ENCODE measurements around the gene RAF1. TPM values are rescaled to one million over a fixed set of nuclear protein-coding genes. Genes with fewer than 3 reads are reported as not detected.
A peak's percentile ranks its signal among the peaks of the same experiment; 100 is the strongest.

RAF1 gene
- total and polyA plus RNA-seq, 10 donors, result 31.6 to 153 (median 110) TPM

- no peak overlapping the region for H3K27ac ChIP-seq
- no peak for DNase-seq
- intact Hi-C loops (cut with DNase I; ENCODE audit: low total_unique reads), result no loop called here
- H3K36me3 ChIP-seq, result peaks cover 0 to 100% (median 96%) of the 10 kb centered on the region in 6 donors
- no peaks in the 10 kb centered on the region for H3K27me3 ChIP-seq (replicated peaks in 1 of 7)
- no peaks in the 10 kb centered on the region for H3K9me3 ChIP-seq
- no peak overlapping the region for H3K4me3 ChIP-seq
- WGBS, 5 donors, result 83 to 94% (median 91%) methylated on average over 3 of the region's 3 CpGs
- TF ChIP-seq POLR2A (IDR thresholded peaks at IDR 0.05), result no peak
- no peak for TF ChIP-seq CTCF (IDR thresholded peaks at IDR 0.05 in 8 of 11, conservative IDR thresholded peaks at IDR 0.05 in 3 of 11)
- TF ChIP-seq POLR2AphosphoS5 (IDR thresholded peaks at IDR 0.05), result no peak
- H3K4me1 ChIP-seq, result peaks cover 0 to 24% (median 8%) of the 10 kb centered on the region in 6 donors
Observed at GRCh38 chr3:12593473-12593872, 70.4 kb downstream of the RAF1 start.

- DNase-seq, result no peak
- Histone ChIP-seq H3K27ac (peak overlapping the region in 1 of 8 donors; percentile 13), H3K36me3 (peaks cover 0 to 100% (median 94%) of the 10 kb centered on the region in 6 donors), H3K4me3 (no peak overlapping the region), H3K4me1 (peaks cover 0 to 24% (median 8%) of the 10 kb centered on the region in 6 donors), H3K9me3 (no peaks in the 10 kb centered on the region), H3K27me3 (replicated peaks in 1 of 7) (no peaks in the 10 kb centered on the region)
- TF ChIP-seq POLR2AphosphoS5 (IDR thresholded peaks at IDR 0.05) (no peak), CTCF (IDR thresholded peaks at IDR 0.05 in 8 of 11, conservative IDR thresholded peaks at IDR 0.05 in 3 of 11) (no peak), POLR2A (IDR thresholded peaks at IDR 0.05) (no peak)
- intact Hi-C loops (cut with DNase I; ENCODE audit: low total_unique reads), result no loop called here
- 83 to 97% (median 93%) methylated on average over 4 of the region's 4 CpGs for WGBS, 5 donors
Observed at GRCh38 chr3:12591997-12592715, 71.8 kb downstream of the RAF1 start.

- no peaks in the 10 kb centered on the region for H3K9me3 ChIP-seq
- H3K4me3 ChIP-seq, result no peak overlapping the region
- H3K27ac ChIP-seq, result peak overlapping the region in 2 of 8 donors; percentile 13 to 72
- WGBS, 5 donors, result 83 to 96% (median 90%) methylated on average over 6 of the region's 6 CpGs
- H3K27me3 ChIP-seq (replicated peaks in 1 of 7), result no peaks in the 10 kb centered on the region
- no peak for DNase-seq
- peaks cover 0 to 100% (median 94%) of the 10 kb centered on the region in 6 donors for H3K36me3 ChIP-seq
- TF ChIP-seq CTCF (IDR thresholded peaks at IDR 0.05 in 8 of 11, conservative IDR thresholded peaks at IDR 0.05 in 3 of 11), result no peak
- no peak for TF ChIP-seq POLR2A (IDR thresholded peaks at IDR 0.05)
- no peak for TF ChIP-seq POLR2AphosphoS5 (IDR thresholded peaks at IDR 0.05)
- H3K4me1 ChIP-seq, result peaks cover 0 to 24% (median 8%) of the 10 kb centered on the region in 6 donors
- intact Hi-C loops (cut with DNase I; ENCODE audit: low total_unique reads), result no loop called here
Observed at GRCh38 chr3:12591456-12591855, 72.5 kb downstream of the RAF1 start.

GRCh38 chr3:12590096-12590495, 73.8 kb downstream of the RAF1 start:
- H3K27ac ChIP-seq, result peak overlapping the region in 6 of 8 donors; percentile 20 to 72 (median 62)
- no peaks in the 10 kb centered on the region for H3K27me3 ChIP-seq (replicated peaks in 1 of 7)
- TF ChIP-seq CTCF (IDR thresholded peaks at IDR 0.05 in 8 of 11, conservative IDR thresholded peaks at IDR 0.05 in 3 of 11) (no peak), POLR2AphosphoS5 (IDR thresholded peaks at IDR 0.05) (no peak)
- H3K4me3 ChIP-seq, result no peak overlapping the region
- peaks cover 0 to 24% (median 8%) of the 10 kb centered on the region in 6 donors for H3K4me1 ChIP-seq
- H3K9me3 ChIP-seq, result no peaks in the 10 kb centered on the region
- no peak for DNase-seq
- H3K36me3 ChIP-seq, result peaks cover 0 to 100% (median 94%) of the 10 kb centered on the region in 6 donors
- intact Hi-C loops (cut with DNase I; ENCODE audit: low total_unique reads), result no loop called here
- WGBS, 5 donors, result 33 to 82% (median 50%) methylated on average over 1 to 4 of the region's 4 CpGs; no CpG with 5 or more reads in 1 of the 5 donors

Measured in spleen (tissue), 11 donors.